ENCODE data around the gene GPR157.
"Not testable (repeated sequence)": the region's sequence is repeated elsewhere in the genome, so short reads cannot be mapped to it uniquely, and the experiment has no call there.

The GPR157 gene, protein sequence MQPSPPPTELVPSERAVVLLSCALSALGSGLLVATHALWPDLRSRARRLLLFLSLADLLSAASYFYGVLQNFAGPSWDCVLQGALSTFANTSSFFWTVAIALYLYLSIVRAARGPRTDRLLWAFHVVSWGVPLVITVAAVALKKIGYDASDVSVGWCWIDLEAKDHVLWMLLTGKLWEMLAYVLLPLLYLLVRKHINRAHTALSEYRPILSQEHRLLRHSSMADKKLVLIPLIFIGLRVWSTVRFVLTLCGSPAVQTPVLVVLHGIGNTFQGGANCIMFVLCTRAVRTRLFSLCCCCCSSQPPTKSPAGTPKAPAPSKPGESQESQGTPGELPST

DNA sequence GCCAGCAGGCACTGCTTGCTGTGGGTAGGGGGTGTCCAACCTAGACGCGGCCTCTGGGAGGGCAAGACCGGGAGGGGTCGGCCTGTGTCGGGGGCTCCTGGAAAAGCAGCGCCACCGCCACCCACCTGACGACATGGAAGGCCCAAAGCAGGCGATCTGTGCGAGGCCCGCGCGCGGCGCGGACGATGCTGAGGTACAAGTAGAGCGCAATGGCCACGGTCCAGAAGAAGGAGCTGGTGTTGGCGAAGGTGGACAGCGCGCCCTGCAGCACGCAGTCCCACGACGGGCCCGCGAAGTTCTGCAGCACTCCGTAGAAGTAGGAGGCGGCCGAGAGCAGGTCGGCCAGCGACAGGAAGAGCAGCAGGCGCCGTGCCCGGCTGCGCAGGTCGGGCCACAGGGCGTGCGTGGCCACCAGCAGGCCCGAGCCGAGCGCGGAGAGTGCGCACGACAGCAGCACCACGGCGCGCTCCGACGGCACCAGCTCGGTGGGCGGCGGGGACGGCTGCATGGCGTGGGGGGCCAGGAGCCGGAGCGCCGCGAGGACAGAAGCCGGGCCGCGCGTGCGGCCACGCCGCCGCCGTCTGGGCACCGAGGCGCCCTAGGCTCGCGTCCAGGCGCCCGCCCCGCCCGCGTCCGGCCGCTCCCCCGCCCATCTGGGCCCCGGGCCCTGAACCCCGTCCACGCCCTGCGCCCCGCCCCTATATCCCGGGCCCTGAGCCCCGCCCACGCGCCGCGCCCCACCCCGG, at the start of gene GPR157:
GPR157 (minus strand) TSS at position 583 of the 746 bp plus-strand sequence; CDS start at position 508, 75 bp downstream.
- peak; percentile 76 for DNase-seq

DNA sequence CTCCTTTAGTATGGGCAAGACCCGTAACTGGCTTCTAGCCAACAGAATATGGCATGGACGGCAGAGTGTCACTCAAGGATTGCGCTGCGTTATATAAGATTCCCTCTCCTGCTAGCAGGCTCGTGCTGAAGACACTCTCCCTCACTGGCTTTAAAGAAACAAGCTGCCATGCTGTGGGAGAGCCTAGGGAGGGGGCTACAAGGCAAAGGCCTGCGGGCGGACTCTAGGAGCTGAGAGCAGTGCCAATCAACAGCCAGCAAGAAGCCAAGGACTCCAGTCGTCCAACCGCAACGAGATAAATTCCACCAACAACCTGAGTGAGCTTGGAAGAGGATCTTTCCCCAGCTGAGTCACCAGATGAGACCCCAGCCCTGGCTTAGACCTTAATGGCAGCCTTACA, 45.9 kb upstream of the GPR157 start:
- no peak for DNase-seq

DNA sequence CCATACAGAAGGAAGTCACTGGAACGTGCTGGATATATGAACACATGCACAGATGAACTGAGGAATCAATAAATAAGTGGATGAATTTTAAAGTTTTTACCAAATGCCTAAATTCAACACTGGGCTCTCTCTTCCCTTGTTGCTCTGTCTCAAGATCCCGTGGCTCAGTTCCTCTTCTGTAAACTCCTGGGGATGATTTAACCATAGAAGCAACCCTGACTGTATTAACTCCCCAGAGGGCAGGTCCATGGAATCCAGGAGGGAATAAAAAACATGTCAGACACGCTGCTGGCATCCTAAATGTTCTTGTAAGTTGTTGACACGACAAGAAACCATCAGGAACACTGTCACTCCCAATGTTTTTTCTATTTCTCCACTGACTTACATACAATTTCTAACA, 45.3 kb upstream of the GPR157 start:
- DNase-seq, result no peak

DNA sequence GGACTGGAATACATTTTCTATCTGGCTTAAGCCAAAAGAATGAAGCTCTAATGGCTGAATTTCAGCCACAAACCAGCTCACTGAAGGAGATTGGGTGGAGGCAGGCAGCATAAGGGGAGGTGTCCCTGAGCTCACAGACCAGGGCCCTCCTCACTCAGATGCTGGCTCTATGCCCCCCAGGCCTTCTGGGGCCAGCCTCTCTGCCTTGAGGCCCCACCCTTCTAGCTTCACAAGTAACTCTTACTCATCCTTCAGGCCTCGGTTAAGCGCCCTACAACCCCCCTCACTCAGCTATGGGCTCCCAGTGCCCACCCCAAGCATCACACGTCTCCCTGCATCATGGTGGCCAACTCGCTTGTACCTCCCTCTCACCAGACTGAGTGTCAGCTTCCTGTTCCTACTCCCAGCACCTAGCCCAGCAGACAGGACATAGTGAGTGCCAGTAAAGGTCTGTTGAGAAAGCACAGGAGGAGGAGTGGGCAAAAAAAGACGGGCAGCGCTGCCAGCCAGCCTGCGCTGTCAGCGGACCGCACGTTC, 40.8 kb upstream of the GPR157 start:
- DNase-seq, result no peak

DNA sequence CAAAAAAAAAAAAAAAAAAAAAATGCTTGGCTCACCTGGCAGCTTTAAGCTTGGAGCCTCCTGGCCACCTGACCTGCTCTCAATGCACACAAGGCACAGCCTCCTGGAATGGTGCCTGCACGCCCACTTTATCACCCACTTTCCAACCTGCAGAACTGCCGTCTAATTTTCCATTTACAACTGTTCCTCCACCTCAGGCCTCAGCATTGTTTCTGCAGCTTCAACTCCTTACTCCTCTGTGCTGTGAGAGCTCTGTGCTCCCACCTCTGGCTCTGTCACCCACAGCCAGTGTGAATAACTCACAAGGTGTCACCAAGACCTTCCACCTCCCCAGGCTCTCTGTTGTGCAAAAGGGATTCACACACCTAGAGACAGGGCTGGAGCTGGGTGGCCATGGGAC, 38.7 kb upstream of the GPR157 start:
- DNase-seq, result no peak

DNA sequence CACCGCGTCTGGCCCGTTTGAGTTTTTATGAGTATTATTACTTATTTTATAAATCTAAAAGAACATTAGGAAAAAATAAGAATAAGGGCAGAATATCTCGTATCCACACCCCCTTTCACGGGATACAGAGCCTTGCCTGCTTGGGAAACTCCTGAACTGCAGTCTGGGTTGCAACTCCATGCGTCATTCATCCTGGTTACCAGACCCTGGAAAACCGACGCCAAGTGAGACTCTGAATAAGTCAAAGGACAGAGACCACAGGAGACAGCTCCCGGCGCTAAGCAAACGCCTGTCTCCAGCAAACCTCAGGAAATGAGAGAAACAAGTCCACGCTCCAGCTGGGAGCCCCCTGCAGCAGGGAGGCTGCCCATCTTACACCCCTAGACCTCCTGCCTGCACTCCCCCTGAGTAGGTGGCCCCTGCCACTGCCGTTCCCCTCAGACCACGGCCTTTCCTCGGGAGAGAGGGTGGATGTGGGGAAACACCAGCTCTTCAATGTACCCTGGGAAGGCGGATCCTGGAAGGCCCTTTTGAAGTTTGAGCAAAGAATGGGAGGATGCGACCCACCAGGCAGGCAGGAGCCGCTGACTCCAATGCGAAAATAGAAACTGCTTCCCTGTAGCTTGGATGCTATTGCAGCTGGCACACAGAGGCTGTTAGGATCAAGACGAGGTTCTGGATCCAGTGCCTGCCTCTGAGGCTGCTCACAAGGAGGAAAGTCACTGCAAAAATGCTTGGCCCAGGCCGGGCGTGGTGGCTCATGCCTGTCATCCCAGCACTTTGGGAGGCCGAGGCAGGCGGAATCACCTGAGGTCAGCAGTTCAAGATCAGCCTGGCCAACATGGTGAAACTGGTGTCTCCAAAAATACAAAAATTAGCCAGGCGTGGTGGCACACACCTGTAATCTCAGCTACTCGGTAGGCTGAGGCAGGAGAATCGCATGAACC, 37.7 kb upstream of the GPR157 start:
- no peak for DNase-seq

DNA sequence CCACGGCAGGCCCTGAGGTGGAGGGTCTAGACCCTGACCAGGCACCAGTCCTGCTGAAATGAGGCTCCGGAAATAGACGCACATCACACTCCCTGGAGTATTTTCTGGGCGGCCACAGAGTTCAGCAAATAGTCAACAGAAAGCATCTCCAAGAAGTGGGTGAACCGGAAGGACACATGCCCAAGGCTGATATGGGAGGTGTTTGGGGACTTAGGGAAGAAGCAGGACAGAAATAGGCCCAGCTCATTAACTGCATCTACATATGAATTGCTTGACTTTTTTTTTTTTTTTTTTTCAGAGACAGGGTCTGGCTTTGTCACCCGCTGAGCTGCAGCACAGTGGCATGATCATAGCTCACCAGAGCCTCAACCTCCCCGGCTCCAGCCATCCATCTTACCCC, 36.5 kb upstream of the GPR157 start:
- DNase-seq, result no peak

DNA sequence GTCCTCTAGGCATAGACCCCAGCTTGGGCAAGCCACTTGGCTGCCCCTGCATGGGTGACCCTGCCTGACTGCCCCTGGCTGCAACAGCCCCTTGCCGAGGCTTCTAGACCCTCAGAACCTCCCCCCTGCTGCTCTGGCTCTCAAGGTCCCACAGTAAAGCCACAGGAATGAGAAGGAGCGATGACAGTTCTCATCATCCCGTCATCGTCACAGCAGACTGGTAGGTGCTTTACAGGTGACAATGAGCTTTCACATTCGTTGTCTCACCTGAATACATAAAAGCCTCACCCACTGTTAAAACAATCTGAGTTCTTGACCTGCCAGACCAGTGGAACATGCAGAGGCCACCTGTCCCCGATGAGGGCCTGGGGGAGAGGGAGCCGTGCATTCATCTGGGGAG, 36.0 kb upstream of the GPR157 start:
- no peak for DNase-seq

DNA sequence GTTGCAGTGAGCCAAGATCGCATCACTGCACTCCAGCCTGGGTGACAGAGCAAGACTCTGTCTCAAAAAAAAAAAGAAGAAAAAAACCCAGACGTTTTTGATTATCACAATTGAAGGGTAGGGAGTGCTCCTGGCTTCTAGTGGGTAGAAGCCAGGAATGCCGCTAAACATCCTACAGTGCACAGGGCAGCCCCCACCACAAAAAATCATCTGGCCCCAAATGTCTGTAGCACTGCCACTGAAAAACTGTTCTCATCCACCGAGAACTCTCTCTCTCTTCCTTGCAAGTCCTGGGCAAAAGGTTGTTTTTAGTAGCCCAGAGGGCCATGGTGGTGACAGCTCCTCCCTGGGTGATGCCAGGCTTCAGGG, 35.6 kb upstream of the GPR157 start:
- DNase-seq, result no peak

DNA sequence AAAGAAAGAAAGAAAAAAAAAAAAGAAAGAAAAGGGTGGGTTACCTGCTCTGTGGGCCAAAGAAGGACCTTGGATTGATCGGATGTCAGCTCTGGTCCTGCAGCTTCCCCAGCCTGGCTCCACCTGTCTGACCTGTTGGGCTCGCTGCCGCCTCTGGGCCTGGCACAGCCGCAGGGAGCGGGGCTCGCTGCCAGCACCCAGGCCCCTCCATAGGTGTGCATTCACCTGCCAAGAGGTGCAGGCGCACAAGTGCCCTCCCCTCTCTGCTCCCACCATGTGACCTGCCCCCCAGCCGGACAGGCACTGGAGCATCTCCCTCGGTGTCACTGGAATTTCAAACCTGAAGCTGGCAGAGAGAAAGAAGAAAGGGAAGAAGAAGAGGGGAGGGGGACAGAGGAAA, 33.1 kb upstream of the GPR157 start:
- no peak for DNase-seq

DNA sequence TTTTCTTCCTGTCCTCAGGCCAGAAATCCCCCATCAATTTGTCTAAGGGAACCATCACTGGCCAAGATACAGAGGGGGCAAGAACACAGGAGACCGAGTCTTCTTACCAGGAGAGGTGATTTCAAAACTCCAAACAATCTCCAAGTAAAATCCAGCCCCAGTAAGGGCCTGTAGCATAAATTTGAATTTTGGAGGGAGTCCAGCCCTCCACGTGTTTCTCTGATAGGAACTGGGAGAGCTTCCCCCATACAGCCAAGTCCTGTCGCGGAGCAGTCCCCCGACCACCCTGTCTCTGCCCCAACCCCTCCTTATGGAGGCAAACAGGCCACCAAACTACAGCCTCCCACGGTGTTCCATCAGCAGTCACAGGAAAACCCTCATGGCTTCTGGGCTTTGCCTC, 32.4 kb upstream of the GPR157 start:
- no peak for DNase-seq

DNA sequence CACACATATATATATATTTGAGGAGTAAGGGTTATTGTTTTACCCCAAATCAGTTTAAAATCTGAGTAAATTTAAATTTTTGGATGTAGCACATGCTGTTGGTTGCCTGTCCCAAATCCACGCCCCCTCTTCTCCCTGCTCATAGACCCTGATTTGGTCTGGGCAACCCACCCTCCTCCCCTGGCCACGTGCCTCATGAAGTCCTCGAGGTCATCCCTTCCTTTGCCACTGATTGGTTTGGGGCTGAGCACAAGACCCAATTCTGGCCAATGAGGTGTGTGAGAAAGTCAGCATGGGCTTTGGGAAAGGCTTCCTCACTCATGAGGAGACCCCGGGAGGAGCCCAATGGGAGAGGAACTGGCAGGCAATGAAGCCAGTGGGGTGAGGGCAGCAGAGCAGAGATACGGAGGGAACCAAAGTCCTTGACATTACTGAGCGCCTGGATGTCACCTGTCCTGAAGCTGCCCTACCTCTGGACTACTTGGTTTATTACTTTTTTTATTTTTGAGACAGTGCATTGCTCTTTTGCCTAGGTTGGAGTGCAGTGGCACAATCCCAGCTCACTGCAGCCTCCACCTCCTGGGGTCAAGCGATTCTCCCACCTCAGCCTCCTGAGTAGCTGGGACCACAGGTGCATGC, 31.3 kb upstream of the GPR157 start:
- no peak for DNase-seq

DNA sequence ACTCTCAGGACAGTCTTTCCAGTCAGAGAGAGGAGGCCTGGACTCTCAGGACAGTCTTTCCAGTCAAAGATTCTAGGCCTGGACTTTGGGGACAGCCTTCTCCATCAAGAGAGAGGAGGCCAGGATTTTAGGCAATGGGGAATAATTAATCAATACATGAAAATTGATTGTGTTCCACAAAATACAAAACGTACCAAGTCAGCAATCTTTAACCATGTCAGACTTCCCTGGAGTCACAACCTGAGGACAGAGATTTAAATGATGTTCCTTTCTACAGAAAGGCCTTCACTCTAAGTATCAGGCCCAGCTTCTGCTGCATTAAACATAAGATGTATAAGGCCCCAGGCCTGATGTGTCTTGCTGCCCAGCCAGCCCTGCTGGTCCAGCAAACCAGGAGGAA, 27.0 kb upstream of the GPR157 start:
- DNase-seq, result no peak

DNA sequence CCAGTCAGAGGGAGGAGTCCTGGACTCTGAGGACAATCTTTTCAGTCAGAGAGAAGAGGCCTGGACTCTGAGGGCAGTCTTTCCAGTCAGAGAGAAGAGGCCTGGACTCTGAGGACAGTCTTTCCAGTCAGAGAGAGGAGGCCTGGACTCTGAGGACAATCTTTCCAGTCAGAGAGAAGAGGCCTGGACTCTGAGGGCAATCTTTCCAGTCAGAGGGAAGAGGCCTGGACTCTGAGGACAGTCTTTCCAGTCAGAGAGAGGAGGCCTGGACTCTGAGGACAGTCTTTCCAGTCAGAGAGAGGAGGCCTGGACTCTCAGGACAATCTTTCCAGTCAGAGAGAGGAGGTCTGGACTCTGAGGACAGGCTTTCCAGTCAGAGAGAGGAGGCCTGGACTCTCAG, 26.5 kb upstream of the GPR157 start:
- DNase-seq, result not testable (repeated sequence)

DNA sequence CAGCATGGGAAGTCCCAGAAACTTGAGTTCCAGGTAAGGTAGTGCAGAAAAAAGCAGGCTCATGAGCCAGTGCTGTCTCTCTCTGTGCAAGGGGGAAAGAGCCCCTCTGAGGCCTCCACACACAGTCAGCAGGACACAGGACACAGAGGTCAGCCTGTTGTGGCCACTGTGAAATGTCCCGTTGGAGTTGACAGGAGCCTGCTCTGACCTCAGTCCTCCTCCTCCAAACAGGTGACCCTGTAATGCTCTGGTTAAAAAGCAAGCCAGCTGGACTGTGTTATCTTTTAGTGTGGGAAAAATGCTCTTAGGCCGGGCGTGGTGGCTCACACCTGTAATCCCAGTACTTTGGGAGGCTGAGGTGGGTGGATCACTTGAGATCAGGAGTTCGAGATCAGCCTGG, 24.2 kb upstream of the GPR157 start:
- no peak for DNase-seq

DNA sequence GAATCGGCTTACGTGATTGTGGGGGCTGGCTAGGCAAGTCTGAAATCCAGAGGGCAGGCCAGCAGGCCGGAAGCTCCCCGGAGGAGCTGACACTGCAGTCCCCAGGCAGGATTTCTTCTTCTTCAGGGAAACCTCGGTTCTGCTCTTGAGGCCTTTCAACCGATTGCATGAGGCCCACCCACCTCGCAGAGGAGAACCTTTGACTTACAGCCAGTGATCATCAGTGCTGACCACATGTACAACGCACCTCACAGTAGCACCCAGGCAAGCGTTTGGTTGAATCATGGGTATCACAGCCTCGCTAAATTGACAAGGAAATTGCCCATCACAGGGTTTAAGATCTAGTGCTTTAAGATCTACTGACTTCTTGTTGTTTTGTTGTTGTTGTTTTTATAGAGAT, 23.6 kb upstream of the GPR157 start:
- no peak for DNase-seq

DNA sequence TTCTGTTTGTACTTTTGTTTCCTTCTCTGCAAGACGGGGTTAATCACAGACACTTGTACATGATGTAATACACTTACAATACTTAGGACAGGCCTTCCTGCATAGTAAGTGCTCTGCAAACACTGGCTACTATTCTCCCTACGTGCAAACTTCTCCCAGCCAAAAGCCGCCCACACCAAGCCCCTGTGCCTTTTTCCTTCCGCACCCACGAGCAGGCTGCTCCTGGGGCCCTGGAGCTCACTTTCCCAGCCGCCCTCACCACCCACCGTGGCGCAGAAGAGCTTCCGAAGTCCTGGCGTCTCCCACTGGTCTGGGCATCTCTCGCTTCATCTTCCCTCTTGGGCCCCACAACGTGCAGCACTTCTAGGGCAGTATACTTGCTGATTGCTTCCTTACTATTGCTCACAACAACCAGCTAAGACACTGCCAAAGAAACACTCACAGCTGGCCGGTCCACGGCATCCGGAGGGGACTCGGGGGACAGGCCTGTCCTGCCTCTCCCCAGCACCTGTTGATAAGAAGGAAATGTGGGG, 22.5 kb upstream of the GPR157 start:
- DNase-seq, result no peak

DNA sequence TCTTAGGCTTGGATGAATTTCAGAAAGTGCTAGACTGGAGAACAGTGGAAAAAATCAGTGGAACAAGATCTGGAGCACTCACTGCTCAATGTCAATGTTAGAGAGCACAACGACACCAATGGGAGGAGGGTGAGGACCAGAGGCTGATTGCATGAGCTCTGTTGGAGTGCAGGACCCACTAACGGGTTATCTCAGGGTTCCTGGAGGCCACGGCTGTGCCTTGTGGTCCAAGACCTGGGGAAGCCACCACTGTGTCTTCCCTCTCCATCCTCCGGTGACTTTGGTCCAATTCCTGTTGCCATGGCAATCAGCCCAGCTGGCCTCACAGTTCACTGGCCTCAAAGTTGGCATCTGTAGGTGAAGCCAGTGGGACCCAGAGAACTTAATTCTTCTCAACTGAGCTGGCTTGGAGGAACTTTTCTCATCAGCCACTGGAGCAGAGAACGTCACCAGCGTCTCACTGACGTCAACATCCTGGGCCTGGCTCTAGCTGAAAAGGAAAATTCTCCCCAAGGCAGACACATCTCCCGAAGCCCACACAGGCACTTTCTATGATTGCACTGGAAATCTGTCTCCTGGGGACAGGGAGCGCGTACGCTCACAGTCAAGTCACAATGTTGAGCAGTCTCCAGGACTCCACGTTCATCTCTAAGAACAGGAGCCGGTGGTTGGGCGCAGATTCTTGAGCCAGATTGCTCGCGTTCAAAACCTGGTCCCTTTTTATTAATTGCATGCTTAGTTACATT, 21.9 kb upstream of the GPR157 start:
- no peak for DNase-seq

DNA sequence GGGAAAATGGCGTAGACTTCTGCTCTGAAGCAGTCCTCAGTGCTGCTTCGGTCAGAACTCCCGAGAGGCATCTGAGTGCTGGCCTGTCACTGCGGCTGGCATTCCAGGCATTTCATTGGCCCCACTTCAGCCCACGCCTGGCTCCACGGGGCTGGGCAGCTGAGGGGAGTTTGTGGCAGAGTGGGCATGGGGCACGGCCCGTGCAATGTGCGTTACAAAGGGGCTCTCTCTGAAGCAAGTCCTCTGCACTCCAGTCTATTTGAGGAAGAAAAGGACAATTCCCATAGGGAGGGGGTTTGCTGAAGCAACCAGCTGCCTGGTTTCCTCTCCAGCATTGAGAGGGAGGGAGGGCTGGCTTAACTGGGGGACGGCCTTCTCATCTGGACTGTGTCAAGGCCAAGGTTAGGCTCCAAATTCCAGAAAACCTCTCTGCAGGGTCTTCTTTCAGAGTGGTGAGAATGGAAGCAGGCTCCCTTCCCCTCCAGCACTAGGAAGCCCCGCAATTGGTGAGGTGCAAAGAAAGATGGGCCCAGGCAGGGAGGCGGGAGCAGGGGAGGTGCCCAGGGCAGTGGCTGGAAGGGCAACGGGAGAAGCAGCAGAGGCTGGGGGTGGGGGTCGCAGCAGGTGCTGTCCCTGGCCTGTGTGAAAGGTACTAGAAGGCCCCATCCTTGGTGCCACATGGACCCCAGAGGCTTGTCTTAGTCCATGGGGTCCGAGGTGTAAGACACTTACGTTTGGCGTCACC, 21.1 kb upstream of the GPR157 start:
- no peak for DNase-seq

DNA sequence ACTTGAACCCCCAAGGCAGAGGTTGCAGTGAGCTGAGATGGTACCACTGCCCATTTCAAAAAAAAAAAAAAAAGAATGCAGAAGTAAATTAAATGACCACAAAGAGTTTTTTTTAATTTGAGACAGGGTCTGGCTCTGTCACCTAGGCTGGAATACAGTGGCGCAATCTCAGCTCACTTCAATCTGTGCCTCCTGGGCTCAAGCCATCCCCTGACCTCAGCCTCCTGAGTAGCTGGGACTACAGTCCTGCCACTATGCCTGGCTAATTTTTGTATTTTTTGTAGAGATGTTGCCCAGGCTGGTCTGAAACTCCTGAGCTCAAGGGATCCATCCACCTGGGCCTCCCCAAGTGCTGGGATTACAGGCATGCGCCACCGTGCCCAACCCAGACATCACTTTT, 20.2 kb upstream of the GPR157 start:
- no peak for DNase-seq

DNA sequence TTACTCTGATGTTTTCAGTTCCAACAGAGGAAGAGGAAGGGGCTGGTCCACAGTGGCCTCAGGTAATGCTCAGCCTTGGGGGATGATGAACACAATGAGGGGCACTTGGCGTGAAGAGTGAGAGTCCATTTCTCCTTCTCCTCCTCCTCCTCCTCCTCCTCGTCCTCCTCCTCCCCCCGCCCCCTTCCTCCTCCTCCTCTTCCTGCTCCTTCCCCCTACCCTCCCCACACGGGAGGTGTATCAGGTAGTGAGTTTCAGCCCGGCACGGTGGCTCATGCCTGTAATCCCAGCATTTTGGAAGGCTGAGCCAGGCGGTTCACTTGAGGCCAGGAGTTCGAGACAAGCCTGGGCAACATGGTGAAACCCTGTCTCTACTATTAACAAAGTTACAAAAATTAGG, 17.3 kb upstream of the GPR157 start:
- DNase-seq, result no peak
